Lung (tissue), 12 donors: Measurements from ENCODE around the gene PRKAR1B. TPM values are rescaled to one million over a fixed set of nuclear protein-coding genes. Genes with fewer than 3 reads are reported as not detected.
A peak's percentile ranks its signal among the peaks of the same experiment; 100 is the strongest.

Source experiments
- ATAC-seq: fragments of 200-7000 bp; cut with Tn5 transposase; one replicate; pipeline ENCODE4 v1.9.1; 2020; ENCODE audit warnings: moderate number of reproducible peaks; ENCODE audit not compliant: insufficient read depth, low FRiP score
- DNase-seq, 3 donors: peaks; one replicate each; pipeline ENCODE4 v3.0.0-alpha.2; 2013 to 2017
- H3K27ac ChIP-seq, 2 donors: one replicate each; pipeline ENCODE4 v1.5.1; 2013; ENCODE audit warnings: mild to moderate bottlenecking in 2 of 2, moderate library complexity in 2 of 2, control low read depth in 1 of 2, inconsistent platforms in 1 of 2, low read depth in 1 of 2, low read length in 1 of 2
- H3K27me3 ChIP-seq, 3 donors: one replicate each; pipeline ENCODE4 v1.5.1; 2013; ENCODE audit warnings: low read length in 2 of 3; ENCODE audit not compliant: control insufficient read depth in 3 of 3, insufficient read depth in 3 of 3
- H3K36me3 ChIP-seq, 4 donors: one replicate each; pipeline ENCODE4 v1.5.1; 2013; ENCODE audit warnings: low read length in 4 of 4, mild to moderate bottlenecking in 1 of 4, moderate library complexity in 1 of 4; ENCODE audit not compliant: control insufficient read depth in 4 of 4, insufficient read depth in 4 of 4
- H3K4me1 ChIP-seq, 5 donors: one replicate each; pipeline ENCODE4 v1.5.1; 2013; ENCODE audit warnings: low read length in 5 of 5, mild to moderate bottlenecking in 2 of 5, moderate library complexity in 1 of 5; ENCODE audit not compliant: control insufficient read depth in 5 of 5, insufficient read depth in 5 of 5
- H3K4me3 ChIP-seq: one replicate; pipeline ENCODE4 v1.5.1; 2013; ENCODE audit warnings: mild to moderate bottlenecking, control low read depth, moderate library complexity
- H3K9ac ChIP-seq, 2 donors: one replicate each; pipeline ENCODE4 v1.5.1; 2013; ENCODE audit warnings: low read length in 2 of 2, control low read depth in 1 of 2; ENCODE audit not compliant: insufficient read depth in 1 of 2
- H3K9me3 ChIP-seq, 4 donors: one replicate each; pipeline ENCODE4 v1.5.1; 2013; ENCODE audit warnings: low read length in 3 of 4, mild to moderate bottlenecking in 1 of 4, moderate library complexity in 1 of 4; ENCODE audit not compliant: control insufficient read depth in 4 of 4, insufficient read depth in 3 of 4
- WGBS, 2 donors: extraction: QIAGEN DNeasy Blood & Tissue Kit; methylation state at CpG; one replicate each; pipeline ENCODE4 v1.1.7; 2013; 5-methylcytosine and 5-hydroxymethylcytosine counted together
- polyA plus RNA-seq, 2 donors: library from polyadenylated mRNA; stranded (reverse); fragments of 200-250 nt; gene quantifications; one replicate each; pipeline ENCODE4 v1.2.1, GENCODE V29; 2013
- total RNA-seq, 2 donors: library from RNA; depleted of rRNA in 1 of 2; stranded (reverse); fragments of >200 nt in 1 of 2; gene quantifications; one replicate each; pipeline ENCODE4 v1.2.1, GENCODE V29; 2014 to 2021
- TF ChIP-seq, protein P1 (sequence below): IDR thresholded peaks from 2 replicates; pipeline ENCODE4 v1.5.1; 2012; ENCODE audit warnings: mild to moderate bottlenecking; ENCODE audit errors: control extremely low read depth, extremely low read depth
- donor health status: control.
- donor health status: control.
- donor health status: Bipolar disorder and iron deficiency.
- donor health status: healthy.
- donor health status: DM: yes; HTN: yes; CAD: no.

Gene PRKAR1B
- total and polyA plus RNA-seq, 4 donors: 11.3 to 32.0 (median 16.3) TPM

- peak overlapping the region in 1 of 2 donors; percentile 88 for H3K27ac ChIP-seq
- peaks cover 0 to 14% (median 4%) of the 10 kb centered on the region in 5 donors for H3K4me1 ChIP-seq
- peak; percentile 14 for ATAC-seq
- H3K4me3 ChIP-seq: peak overlapping the region; percentile 32
- no peaks in the 10 kb centered on the region for H3K36me3 ChIP-seq
- WGBS, 2 donors: 1% methylated on average over 90 to 91 of the region's 91 CpGs
- peak; percentile 74 to 80 (median 80) for DNase-seq
- H3K27me3 ChIP-seq: peaks cover 0 to 28% (median 21%) of the 10 kb centered on the region in 3 donors
- H3K9ac ChIP-seq: no peak overlapping the region
- TF ChIP-seq, protein P1, sequence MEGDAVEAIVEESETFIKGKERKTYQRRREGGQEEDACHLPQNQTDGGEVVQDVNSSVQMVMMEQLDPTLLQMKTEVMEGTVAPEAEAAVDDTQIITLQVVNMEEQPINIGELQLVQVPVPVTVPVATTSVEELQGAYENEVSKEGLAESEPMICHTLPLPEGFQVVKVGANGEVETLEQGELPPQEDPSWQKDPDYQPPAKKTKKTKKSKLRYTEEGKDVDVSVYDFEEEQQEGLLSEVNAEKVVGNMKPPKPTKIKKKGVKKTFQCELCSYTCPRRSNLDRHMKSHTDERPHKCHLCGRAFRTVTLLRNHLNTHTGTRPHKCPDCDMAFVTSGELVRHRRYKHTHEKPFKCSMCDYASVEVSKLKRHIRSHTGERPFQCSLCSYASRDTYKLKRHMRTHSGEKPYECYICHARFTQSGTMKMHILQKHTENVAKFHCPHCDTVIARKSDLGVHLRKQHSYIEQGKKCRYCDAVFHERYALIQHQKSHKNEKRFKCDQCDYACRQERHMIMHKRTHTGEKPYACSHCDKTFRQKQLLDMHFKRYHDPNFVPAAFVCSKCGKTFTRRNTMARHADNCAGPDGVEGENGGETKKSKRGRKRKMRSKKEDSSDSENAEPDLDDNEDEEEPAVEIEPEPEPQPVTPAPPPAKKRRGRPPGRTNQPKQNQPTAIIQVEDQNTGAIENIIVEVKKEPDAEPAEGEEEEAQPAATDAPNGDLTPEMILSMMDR: no peak
- no peaks in the 10 kb centered on the region for H3K9me3 ChIP-seq
These were observed 204.8 kb downstream of the PRKAR1B start for GRCh38 chr7:522071-522950.

DNA sequence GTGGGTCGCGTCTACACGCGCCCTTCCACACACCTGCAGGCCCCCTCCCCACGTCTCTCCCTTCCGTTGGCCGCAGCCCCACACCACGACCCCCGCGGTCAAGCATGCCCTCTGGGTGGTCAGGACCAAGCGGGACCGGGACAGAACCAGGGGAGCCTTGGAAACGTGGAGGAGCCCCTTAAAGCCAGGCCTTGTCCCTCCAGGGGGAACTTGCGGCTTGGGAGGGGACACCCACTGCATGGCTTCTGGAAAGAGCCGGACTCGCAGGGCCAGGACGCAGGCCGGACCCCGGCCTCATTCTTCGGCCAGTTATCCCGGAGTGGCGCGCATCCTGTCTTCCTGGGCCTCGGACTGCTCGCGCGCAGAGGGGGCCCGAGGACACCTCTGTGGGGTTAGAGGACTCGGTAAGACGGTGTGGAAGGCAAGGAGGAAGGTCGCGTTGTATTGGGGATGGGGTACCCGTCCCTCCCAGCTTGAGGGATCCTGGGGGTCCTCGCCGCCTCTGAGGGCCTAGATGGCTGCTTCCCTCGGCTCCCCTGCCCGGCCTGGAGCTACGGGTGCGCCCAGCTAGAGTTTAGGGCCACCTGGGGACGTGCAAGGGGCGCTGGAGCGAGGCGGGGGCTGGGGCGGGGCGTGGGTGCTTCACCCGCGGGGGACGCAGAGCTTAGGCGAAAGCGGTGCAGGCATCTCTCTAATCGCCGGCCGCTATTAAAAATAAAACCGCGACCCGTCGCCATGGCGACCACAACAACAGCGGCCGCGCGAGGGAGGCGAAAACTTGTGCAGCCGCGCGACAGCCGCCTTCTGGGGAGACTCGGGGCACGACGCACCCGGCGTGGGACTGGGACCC, 205.6 kb downstream of the PRKAR1B start:
- H3K9me3 ChIP-seq: no peaks in the 10 kb centered on the region
- H3K4me1 ChIP-seq: peaks cover 0 to 14% (median 4%) of the 10 kb centered on the region in 5 donors
- ATAC-seq (no peak), DNase-seq (peak; percentile 76 to 89 (median 80))
- H3K27me3 ChIP-seq: peaks cover 0 to 28% (median 21%) of the 10 kb centered on the region in 3 donors
- TF ChIP-seq, protein P1: no peak
- H3K27ac ChIP-seq: peak overlapping the region in 1 of 2 donors; percentile 88
- no peak overlapping the region for H3K9ac ChIP-seq
- no peaks in the 10 kb centered on the region for H3K36me3 ChIP-seq
- WGBS, 2 donors: 3 to 8% methylated on average over 71 to 72 of the region's 72 CpGs
- peak overlapping the region; percentile 32 for H3K4me3 ChIP-seq

GRCh38 chr7:520503-521161, 206.4 kb downstream of the PRKAR1B start:
- DNase-seq (peak in 1 of 3 donors; percentile 35), ATAC-seq (no peak)
- TF ChIP-seq, protein P1: no peak
- Histone ChIP-seq H3K4me1 (peaks cover 4 to 14% (median 10%) of the 10 kb centered on the region in 5 donors), H3K36me3 (no peaks in the 10 kb centered on the region), H3K4me3 (no peak overlapping the region), H3K9me3 (no peaks in the 10 kb centered on the region), H3K9ac (no peak overlapping the region), H3K27ac (peak overlapping the region; percentile 41 to 93), H3K27me3 (peaks cover 0 to 28% (median 21%) of the 10 kb centered on the region in 3 donors)
- 6 to 11% methylated on average over 57 to 63 of the region's 63 CpGs for WGBS, 2 donors
